Natural killer cell (primary cell): Measurements from ENCODE around the gene CACNA1S. TPM values are rescaled to one million over a fixed set of nuclear protein-coding genes. Genes with fewer than 3 reads are reported as not detected.

Experiments
- ATAC-seq, 3 donors: fragments of 150-1000 bp in 2 of 3; fragments of 200-7000 bp in 1 of 3; cut with Tn5 transposase; 1 replicate in 1 of 3; 2 replicates in 2 of 3; pipeline ENCODE4 v1.10.0; 2021; ENCODE audit warnings: mild to moderate bottlenecking in 2 of 3, moderate library complexity in 2 of 3
- DNase-seq, 2 donors: peaks; one replicate each; pipeline versions ENCODE4 v3.0.0 to v3.0.0-alpha.2; 2013 to 2021; ENCODE audit warnings: mixed read lengths in 1 of 2
- H3K27ac ChIP-seq: one replicate; pipeline ENCODE4 v1.5.1; 2013; ENCODE audit warnings: mild to moderate bottlenecking, low read length
- H3K27me3 ChIP-seq: one replicate; pipeline ENCODE4 v1.6.1; 2013; ENCODE audit warnings: low read length; ENCODE audit not compliant: control insufficient read depth, insufficient read depth
- H3K36me3 ChIP-seq: one replicate; pipeline ENCODE4 v1.6.1; 2013; ENCODE audit warnings: low read length; ENCODE audit not compliant: control insufficient read depth, insufficient read depth
- H3K4me1 ChIP-seq: one replicate; pipeline ENCODE4 v1.6.1; 2013; ENCODE audit warnings: low read length; ENCODE audit not compliant: control insufficient read depth, insufficient read depth
- H3K4me3 ChIP-seq: one replicate; pipeline ENCODE4 v1.5.1; 2013; ENCODE audit warnings: low read length
- H3K9me3 ChIP-seq: one replicate; pipeline ENCODE4 v1.6.1; 2013; ENCODE audit warnings: low read length; ENCODE audit not compliant: control insufficient read depth, insufficient read depth
- H3K27ac Mint-ChIP-seq, 2 donors: one replicate each; pipeline ENCODE4 v1.8.0; 2022; ENCODE audit warnings: mild to moderate bottlenecking in 2 of 2, mixed read lengths in 2 of 2, moderate library complexity in 1 of 2
- H3K27me3 Mint-ChIP-seq, 2 donors: one replicate each; pipeline ENCODE4 v1.8.0; 2022; ENCODE audit warnings: low read depth in 2 of 2, mixed read lengths in 2 of 2
- H3K36me3 Mint-ChIP-seq: one replicate; pipeline ENCODE4 v1.8.0; 2022; ENCODE audit warnings: mixed read lengths
- H3K4me1 Mint-ChIP-seq, 2 donors: one replicate each; pipeline ENCODE4 v1.8.0; 2022; ENCODE audit warnings: mixed read lengths in 2 of 2
- H3K4me3 Mint-ChIP-seq: one replicate; pipeline ENCODE4 v1.8.0; 2022; ENCODE audit warnings: mild to moderate bottlenecking, moderate library complexity, mixed read lengths
- H3K9me3 Mint-ChIP-seq, 2 donors: one replicate each; pipeline ENCODE4 v1.8.0; 2022; ENCODE audit warnings: mixed read lengths in 2 of 2
- WGBS: methylation state at CpG from one replicate; pipeline ENCODE4 v1.1.7; 2013; ENCODE audit warnings: missing lambda C conversion rate; ENCODE audit not compliant: insufficient coverage; 5-methylcytosine and 5-hydroxymethylcytosine counted together
- intact Hi-C: fragments of 100-400 bp; cut with micrococcal nuclease; formaldehyde crosslinking; loops from one replicate; pipeline ENCODE4 v1.14.2; 2022
- total RNA-seq, 4 donors: library from RNA; stranded (reverse); fragments of 120-200 nt in 1 of 4; gene quantifications; one replicate each; pipeline versions ENCODE4 v1.2.3 to v1.2.4, GENCODE V29; 2013 to 2022
- TF ChIP-seq, protein P1 (sequence below): fragments of 200-600 bp; IDR thresholded peaks from one replicate; pipeline ENCODE4 v1.8.0; 2022; ENCODE audit warnings: antibody characterized with exemption

The CACNA1S gene
- total RNA-seq, 3 donors from 2014 or later (not counting 1 experiment from before 2014, with no cell fraction given): not detected

DNA sequence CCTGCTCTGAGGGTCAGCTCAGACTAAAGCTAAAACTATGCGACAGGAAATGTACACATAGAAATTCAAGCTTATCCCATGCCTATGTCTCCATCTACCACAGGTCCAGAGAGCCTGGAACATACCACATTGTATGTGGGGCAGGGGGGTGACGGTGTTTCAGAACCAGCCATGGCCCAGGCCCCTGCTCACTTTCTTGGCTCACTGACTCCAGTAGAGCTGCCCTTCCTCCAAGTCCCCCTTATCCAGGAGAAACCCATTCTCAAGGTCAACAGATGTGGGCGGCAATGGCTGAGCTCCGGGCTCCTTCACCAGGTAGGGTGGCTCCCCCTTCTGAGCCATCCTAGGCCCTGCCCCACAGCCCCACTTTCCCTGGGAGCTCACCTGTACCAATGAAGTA lies 21.0 kb downstream of the CACNA1S start:
- DNase-seq (no peak), ATAC-seq (no peak)
- Mint-ChIP-seq H3K9me3 (no peaks in the 10 kb centered on the region), H3K36me3 (no peaks in the 10 kb centered on the region), H3K4me1 (no peaks in the 10 kb centered on the region), H3K27me3 (peaks cover 13 to 16% of the 10 kb centered on the region in 2 donors), H3K4me3 (no peak overlapping the region), H3K27ac (no peak overlapping the region)
- 95% methylated on average over 3 of the region's 4 CpGs for WGBS
- TF ChIP-seq, protein P1, sequence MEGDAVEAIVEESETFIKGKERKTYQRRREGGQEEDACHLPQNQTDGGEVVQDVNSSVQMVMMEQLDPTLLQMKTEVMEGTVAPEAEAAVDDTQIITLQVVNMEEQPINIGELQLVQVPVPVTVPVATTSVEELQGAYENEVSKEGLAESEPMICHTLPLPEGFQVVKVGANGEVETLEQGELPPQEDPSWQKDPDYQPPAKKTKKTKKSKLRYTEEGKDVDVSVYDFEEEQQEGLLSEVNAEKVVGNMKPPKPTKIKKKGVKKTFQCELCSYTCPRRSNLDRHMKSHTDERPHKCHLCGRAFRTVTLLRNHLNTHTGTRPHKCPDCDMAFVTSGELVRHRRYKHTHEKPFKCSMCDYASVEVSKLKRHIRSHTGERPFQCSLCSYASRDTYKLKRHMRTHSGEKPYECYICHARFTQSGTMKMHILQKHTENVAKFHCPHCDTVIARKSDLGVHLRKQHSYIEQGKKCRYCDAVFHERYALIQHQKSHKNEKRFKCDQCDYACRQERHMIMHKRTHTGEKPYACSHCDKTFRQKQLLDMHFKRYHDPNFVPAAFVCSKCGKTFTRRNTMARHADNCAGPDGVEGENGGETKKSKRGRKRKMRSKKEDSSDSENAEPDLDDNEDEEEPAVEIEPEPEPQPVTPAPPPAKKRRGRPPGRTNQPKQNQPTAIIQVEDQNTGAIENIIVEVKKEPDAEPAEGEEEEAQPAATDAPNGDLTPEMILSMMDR: no peak
- H3K9me3 ChIP-seq: no peaks in the 10 kb centered on the region
- H3K27ac ChIP-seq: no peak overlapping the region
- intact Hi-C loops: no loop called here
- no peaks in the 10 kb centered on the region for H3K27me3 ChIP-seq
- H3K4me1 ChIP-seq: no peaks in the 10 kb centered on the region
- H3K4me3 ChIP-seq: no peak overlapping the region
- H3K36me3 ChIP-seq: no peaks in the 10 kb centered on the region

DNA sequence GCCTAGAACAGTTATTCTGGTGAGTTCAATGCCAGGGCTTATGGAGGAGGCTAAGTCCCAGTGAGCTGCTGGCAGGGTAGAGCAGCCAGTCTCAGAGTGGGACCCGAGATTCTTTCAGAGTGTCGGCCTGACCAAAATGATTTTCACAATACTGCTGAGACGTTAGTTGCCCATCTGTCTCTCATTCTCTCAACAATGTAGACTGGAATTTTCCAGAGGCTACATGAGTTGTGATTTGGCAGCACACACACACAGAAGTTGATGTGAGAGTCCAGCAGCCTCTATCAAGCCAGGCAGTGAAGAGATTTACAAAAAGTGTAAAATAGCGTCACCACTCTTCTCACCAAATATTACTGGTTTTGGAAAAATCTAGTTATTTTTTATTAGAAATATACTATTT lies 21.7 kb downstream of the CACNA1S start:
- ATAC-seq: no peak
- H3K27ac ChIP-seq: no peak overlapping the region
- Mint-ChIP-seq H3K9me3 (no peaks in the 10 kb centered on the region), H3K4me1 (no peaks in the 10 kb centered on the region), H3K4me3 (no peak overlapping the region), H3K27ac (no peak overlapping the region), H3K36me3 (no peaks in the 10 kb centered on the region), H3K27me3 (peaks cover 15 to 16% of the 10 kb centered on the region in 2 donors)
- H3K36me3 ChIP-seq: no peaks in the 10 kb centered on the region
- H3K4me3 ChIP-seq: no peak overlapping the region
- TF ChIP-seq, protein P1: no peak
- H3K27me3 ChIP-seq: no peaks in the 10 kb centered on the region
- intact Hi-C loops: no loop called here
- DNase-seq: no peak
- WGBS: 85% methylated on average over 3 of the region's 4 CpGs
- no peaks in the 10 kb centered on the region for H3K4me1 ChIP-seq
- no peaks in the 10 kb centered on the region for H3K9me3 ChIP-seq

DNA sequence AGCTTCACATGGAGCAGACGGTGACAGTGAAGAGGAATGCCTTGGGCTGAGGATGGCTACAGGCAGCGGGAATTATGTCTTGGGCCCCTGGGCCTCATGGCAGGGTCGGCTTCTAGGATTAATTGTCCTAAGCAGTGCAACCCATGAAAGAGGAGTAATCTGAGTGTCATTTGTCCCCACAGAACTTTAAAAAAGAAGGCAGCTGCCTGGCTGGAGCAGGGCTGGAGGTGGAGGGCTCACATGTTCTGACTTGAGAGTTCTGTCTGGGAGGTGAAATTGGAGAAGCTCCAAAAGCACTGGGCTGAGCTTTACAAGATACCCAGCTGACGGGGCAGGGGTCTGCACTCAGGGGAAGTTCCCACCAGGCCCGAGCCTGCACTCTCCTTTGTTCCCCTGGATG lies 22.6 kb downstream of the CACNA1S start:
- H3K36me3 Mint-ChIP-seq: no peaks in the 10 kb centered on the region
- peaks cover 16 to 18% of the 10 kb centered on the region in 2 donors for H3K27me3 Mint-ChIP-seq
- Histone ChIP-seq H3K9me3 (no peaks in the 10 kb centered on the region), H3K27me3 (peaks cover 2% of the 10 kb centered on the region), H3K4me3 (no peak overlapping the region), H3K36me3 (no peaks in the 10 kb centered on the region), H3K27ac (no peak overlapping the region), H3K4me1 (no peaks in the 10 kb centered on the region)
- intact Hi-C loops: no loop called here
- H3K27ac Mint-ChIP-seq: no peak overlapping the region
- TF ChIP-seq, protein P1: no peak
- DNase-seq (no peak), ATAC-seq (no peak)
- H3K4me3 Mint-ChIP-seq: no peak overlapping the region
- no peaks in the 10 kb centered on the region for H3K9me3 Mint-ChIP-seq
- no peaks in the 10 kb centered on the region for H3K4me1 Mint-ChIP-seq
- 88% methylated on average over 5 of the region's 5 CpGs for WGBS

DNA sequence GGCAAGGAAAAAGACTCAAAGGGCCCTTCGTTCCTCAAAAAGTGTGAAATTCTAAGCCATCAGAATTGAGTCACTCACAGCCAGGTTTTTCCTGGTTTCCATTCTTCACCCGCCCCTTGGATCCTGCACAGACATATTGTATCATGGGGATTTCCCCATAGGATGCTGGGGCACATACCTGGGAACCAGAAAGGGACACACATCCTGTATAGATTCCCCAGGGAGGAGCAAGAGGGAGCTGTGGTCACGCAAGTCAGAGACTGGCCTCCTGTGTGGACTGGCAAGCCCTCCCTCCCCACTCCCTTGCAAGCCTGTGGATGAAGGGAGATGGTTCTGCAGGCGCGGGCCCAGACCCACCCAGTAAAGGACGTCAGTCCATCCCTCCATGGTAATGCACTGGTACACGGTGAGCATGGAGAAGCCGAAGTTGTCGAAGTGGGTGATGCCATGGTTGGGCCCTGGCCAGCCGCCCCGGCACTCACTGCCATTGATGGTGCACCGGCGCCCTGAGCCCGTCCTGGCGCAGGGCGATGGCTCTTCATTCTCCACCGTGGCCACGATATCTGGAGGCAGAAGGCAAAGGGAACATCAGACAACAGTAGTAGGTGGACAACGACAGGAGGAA lies 23.2 kb downstream of the CACNA1S start:
- H3K9me3 Mint-ChIP-seq: no peaks in the 10 kb centered on the region
- no peaks in the 10 kb centered on the region for H3K36me3 ChIP-seq
- 91% methylated on average over 18 of the region's 19 CpGs for WGBS
- no peaks in the 10 kb centered on the region for H3K4me1 ChIP-seq
- H3K27ac ChIP-seq: no peak overlapping the region
- H3K4me3 Mint-ChIP-seq: no peak overlapping the region
- TF ChIP-seq, protein P1: no peak
- H3K27me3 Mint-ChIP-seq: peaks cover 16% of the 10 kb centered on the region in 2 donors
- intact Hi-C loops: no loop called here
- H3K27me3 ChIP-seq: peaks cover 2% of the 10 kb centered on the region
- DNase-seq (no peak), ATAC-seq (no peak)
- H3K4me3 ChIP-seq: no peak overlapping the region
- no peaks in the 10 kb centered on the region for H3K4me1 Mint-ChIP-seq
- no peak overlapping the region for H3K27ac Mint-ChIP-seq
- no peaks in the 10 kb centered on the region for H3K36me3 Mint-ChIP-seq
- no peaks in the 10 kb centered on the region for H3K9me3 ChIP-seq
